Measurements from ENCODE around the gene CYP1B1.

CYP1B1 gene

GRCh38 chr2:38032946-38033345, 43.0 kb downstream of the CYP1B1 start:
- no peak overlapping the region for H3K9ac ChIP-seq (ENCODE audit: low read length)
- TF ChIP-seq, protein P1, sequence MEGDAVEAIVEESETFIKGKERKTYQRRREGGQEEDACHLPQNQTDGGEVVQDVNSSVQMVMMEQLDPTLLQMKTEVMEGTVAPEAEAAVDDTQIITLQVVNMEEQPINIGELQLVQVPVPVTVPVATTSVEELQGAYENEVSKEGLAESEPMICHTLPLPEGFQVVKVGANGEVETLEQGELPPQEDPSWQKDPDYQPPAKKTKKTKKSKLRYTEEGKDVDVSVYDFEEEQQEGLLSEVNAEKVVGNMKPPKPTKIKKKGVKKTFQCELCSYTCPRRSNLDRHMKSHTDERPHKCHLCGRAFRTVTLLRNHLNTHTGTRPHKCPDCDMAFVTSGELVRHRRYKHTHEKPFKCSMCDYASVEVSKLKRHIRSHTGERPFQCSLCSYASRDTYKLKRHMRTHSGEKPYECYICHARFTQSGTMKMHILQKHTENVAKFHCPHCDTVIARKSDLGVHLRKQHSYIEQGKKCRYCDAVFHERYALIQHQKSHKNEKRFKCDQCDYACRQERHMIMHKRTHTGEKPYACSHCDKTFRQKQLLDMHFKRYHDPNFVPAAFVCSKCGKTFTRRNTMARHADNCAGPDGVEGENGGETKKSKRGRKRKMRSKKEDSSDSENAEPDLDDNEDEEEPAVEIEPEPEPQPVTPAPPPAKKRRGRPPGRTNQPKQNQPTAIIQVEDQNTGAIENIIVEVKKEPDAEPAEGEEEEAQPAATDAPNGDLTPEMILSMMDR (IDR thresholded peaks at IDR 0.05; ENCODE audit: low read length): no peak
- no peaks in the 10 kb centered on the region for H3K4me1 ChIP-seq (ENCODE audit: insufficient read depth, low read length, severe bottlenecking)
- no peaks in the 10 kb centered on the region for H4K20me1 ChIP-seq (ENCODE audit: insufficient read depth, low read length)
- no peaks in the 10 kb centered on the region for H3K79me2 ChIP-seq (ENCODE audit: insufficient read depth, low read length)
- H3K36me3 ChIP-seq (ENCODE audit: insufficient read depth, low read length): no peaks in the 10 kb centered on the region
- no peak overlapping the region for H2AFZ ChIP-seq (ENCODE audit: low read length)
- no peak overlapping the region for H3K27ac ChIP-seq (ENCODE audit: low read depth, low read length, poor library complexity, severe bottlenecking)
- no peak overlapping the region for H3K4me2 ChIP-seq (ENCODE audit: low read length)
- H3K9me2 ChIP-seq (ENCODE audit: low read depth, low read length): no peaks in the 10 kb centered on the region
- H3K4me3 ChIP-seq (ENCODE audit: low read depth, low read length, poor library complexity, severe bottlenecking): no peak overlapping the region
- no peaks in the 10 kb centered on the region for H3K27me3 ChIP-seq (ENCODE audit: insufficient read depth, low read length)
- no peaks in the 10 kb centered on the region for H3F3A ChIP-seq (ENCODE audit: insufficient read depth, low read length)
- H3K9me3 ChIP-seq (ENCODE audit: low read length): no peaks in the 10 kb centered on the region

GRCh38 chr2:38030635-38031355, 45.2 kb downstream of the CYP1B1 start:
- no peaks in the 10 kb centered on the region for H3K36me3 ChIP-seq (ENCODE audit: insufficient read depth, low read length)
- no peaks in the 10 kb centered on the region for H3K79me2 ChIP-seq (ENCODE audit: insufficient read depth, low read length)
- H3K9me2 ChIP-seq (ENCODE audit: low read depth, low read length): no peaks in the 10 kb centered on the region
- H4K20me1 ChIP-seq (ENCODE audit: insufficient read depth, low read length): no peaks in the 10 kb centered on the region
- H2AFZ ChIP-seq (ENCODE audit: low read length): no peak overlapping the region
- no peak overlapping the region for H3K4me2 ChIP-seq (ENCODE audit: low read length)
- H3K27ac ChIP-seq (ENCODE audit: low read depth, low read length, poor library complexity, severe bottlenecking): no peak overlapping the region
- H3K9ac ChIP-seq (ENCODE audit: low read length): no peak overlapping the region
- no peaks in the 10 kb centered on the region for H3K27me3 ChIP-seq (ENCODE audit: insufficient read depth, low read length)
- no peak overlapping the region for H3K4me3 ChIP-seq (ENCODE audit: low read depth, low read length, poor library complexity, severe bottlenecking)
- no peaks in the 10 kb centered on the region for H3K4me1 ChIP-seq (ENCODE audit: insufficient read depth, low read length, severe bottlenecking)
- TF ChIP-seq, protein P1 (IDR thresholded peaks at IDR 0.05; ENCODE audit: low read length): no peak
- TF ChIP-seq EZH2 (IDR thresholded peaks at IDR 0.05; ENCODE audit: borderline replicate concordance, low read length): no peak
- no peaks in the 10 kb centered on the region for H3K9me3 ChIP-seq (ENCODE audit: low read length)
- H3F3A ChIP-seq (ENCODE audit: insufficient read depth, low read length): no peaks in the 10 kb centered on the region

- TF ChIP-seq EZH2 (IDR thresholded peaks at IDR 0.05; ENCODE audit: borderline replicate concordance, low read length): no peak
- TF ChIP-seq, protein P1 (IDR thresholded peaks at IDR 0.05; ENCODE audit: low read length): no peak
- no peaks in the 10 kb centered on the region for H3K36me3 ChIP-seq (ENCODE audit: insufficient read depth, low read length)
Measured at GRCh38 chr2:38029512-38029911, 46.4 kb downstream of the CYP1B1 start.

More at GRCh38 chr2:38029512-38029911, 46.4 kb downstream of the CYP1B1 start:
- H3K4me1 ChIP-seq (ENCODE audit: insufficient read depth, low read length, severe bottlenecking): no peaks in the 10 kb centered on the region
- no peaks in the 10 kb centered on the region for H3F3A ChIP-seq (ENCODE audit: insufficient read depth, low read length)
- H3K4me3 ChIP-seq (ENCODE audit: low read depth, low read length, poor library complexity, severe bottlenecking): no peak overlapping the region
- no peak overlapping the region for H2AFZ ChIP-seq (ENCODE audit: low read length)
- H3K9me2 ChIP-seq (ENCODE audit: low read depth, low read length): no peaks in the 10 kb centered on the region; the same call in 1 of the 2 replicates
- no peaks in the 10 kb centered on the region for H4K20me1 ChIP-seq (ENCODE audit: insufficient read depth, low read length)
- no peaks in the 10 kb centered on the region for H3K79me2 ChIP-seq (ENCODE audit: insufficient read depth, low read length)
- no peak overlapping the region for H3K4me2 ChIP-seq (ENCODE audit: low read length)
- no peak overlapping the region for H3K9ac ChIP-seq (ENCODE audit: low read length)
- no peaks in the 10 kb centered on the region for H3K9me3 ChIP-seq (ENCODE audit: low read length)
- H3K27ac ChIP-seq (ENCODE audit: low read depth, low read length, poor library complexity, severe bottlenecking): no peak overlapping the region
- H3K27me3 ChIP-seq (ENCODE audit: insufficient read depth, low read length): no peaks in the 10 kb centered on the region

Data from OCI-LY1 (cell line).